Endothelial cell of umbilical vein (primary cell): Measurements from ENCODE around the gene CDCP2. TPM values are rescaled to one million over a fixed set of nuclear protein-coding genes. Genes with fewer than 3 reads are reported as not detected.

Experiments used
- BruUV-seq: library from RNA; stranded (reverse); fragments of 400-500 nt; replicated peaks from 2 replicates; lab custom pipeline; 2021; lab: Mats Ljungman, UMichigan
- CTCF ChIA-PET: fragments of 300-600, 350-600 bp; sonication (Branson Sonifier 250); formaldehyde crosslinking; loops from one replicate; lab custom pipeline; 2021; ENCODE audit warnings: antibody characterized with exemption, inconsistent platforms; lab: Charles Lee
- POLR2A ChIA-PET: fragments of 300-600, 350-600 bp; sonication (Branson Sonifier 250); formaldehyde crosslinking; loops from one replicate; lab custom pipeline; 2021; ENCODE audit warnings: antibody characterized with exemption, inconsistent platforms; lab: Charles Lee
- DNase-seq: peaks from one replicate; pipeline ENCODE4 v3.0.0-alpha.2; 2011; ENCODE audit warnings: low read depth, low spot score
- FAIRE-seq: peaks from 2 replicates; lab custom pipeline; 2011; peaks lifted over from hg19 to GRCh38; lab: Jason Lieb, UNC
- H2AFZ ChIP-seq: 2 replicates; pipeline ENCODE4 v1.6.0; 2012; ENCODE audit warnings: low read depth, low read length, control low read depth, inconsistent platforms
- H3K27ac ChIP-seq: 2 replicates; pipeline ENCODE4 v1.5.1; 2011; ENCODE audit warnings: low read depth, mild to moderate bottlenecking, control low read depth, low read length, moderate library complexity; ENCODE audit not compliant: insufficient read depth
- H3K27me3 ChIP-seq, 2 experiments: 2 replicates each; pipeline versions ENCODE4 v1.6.0 to v1.6.1; 2011; ENCODE audit warnings: low read length in 2 of 2, mixed read lengths in 1 of 2; ENCODE audit not compliant: control insufficient read depth in 2 of 2, insufficient read depth in 2 of 2
- H3K36me3 ChIP-seq, 2 experiments: 2 replicates in 1 of 2; 3 replicates in 1 of 2; pipeline ENCODE4 v1.5.1; 2011; ENCODE audit warnings: low read length in 2 of 2, mild to moderate bottlenecking in 1 of 2, moderate library complexity in 1 of 2; ENCODE audit not compliant: control insufficient read depth in 2 of 2, insufficient read depth in 2 of 2; ENCODE audit errors: extremely low read depth in 1 of 2
- H3K4me1 ChIP-seq: 3 replicates; pipeline ENCODE4 v1.5.1; 2011; ENCODE audit warnings: mild to moderate bottlenecking, low read length; ENCODE audit not compliant: control insufficient read depth, insufficient read depth; ENCODE audit errors: extremely low read depth
- H3K4me2 ChIP-seq: 2 replicates; pipeline ENCODE4 v1.6.1; 2011; ENCODE audit warnings: low read length, control low read depth, mixed read lengths; ENCODE audit not compliant: insufficient read depth
- H3K4me3 ChIP-seq, 3 experiments: fragments of 200-600 bp in 1 of 3; sonication (generic), shearing (Covaris generic) in 1 of 3; replicated peaks in 1 of 3; 2 replicates each; pipeline ENCODE4 v1.5.1; 2011 to 2016; ENCODE audit warnings: control low read depth in 3 of 3, low read length in 3 of 3, mild to moderate bottlenecking in 2 of 3, inconsistent platforms in 1 of 3, low read depth in 1 of 3, moderate library complexity in 1 of 3; ENCODE audit not compliant: insufficient read depth in 1 of 3
- H3K79me2 ChIP-seq: 2 replicates; pipeline ENCODE4 v1.6.0; 2012; ENCODE audit warnings: low read length, inconsistent platforms; ENCODE audit not compliant: control insufficient read depth, insufficient read depth
- H3K9ac ChIP-seq: replicated peaks from 2 replicates; pipeline ENCODE3; 2011; ENCODE audit warnings: low read length, control low read depth; ENCODE audit not compliant: insufficient read depth; ENCODE audit errors: extremely low read depth
- H3K9me1 ChIP-seq: replicated peaks from 3 replicates; pipeline ENCODE4 v1.6.0; 2011; ENCODE audit warnings: mild to moderate bottlenecking, low read length; ENCODE audit not compliant: control insufficient read depth, insufficient read depth; ENCODE audit errors: extremely low read depth
- H3K9me3 ChIP-seq: replicated peaks from 2 replicates; pipeline ENCODE4 v1.5.1; 2012; ENCODE audit warnings: low read length, inconsistent platforms; ENCODE audit not compliant: control insufficient read depth, insufficient read depth
- H4K20me1 ChIP-seq: replicated peaks from 2 replicates; pipeline ENCODE3; 2011; ENCODE audit warnings: mild to moderate bottlenecking, low read length; ENCODE audit not compliant: control insufficient read depth, insufficient read depth; ENCODE audit errors: extremely low read depth
- CTCF ChIP-seq, 2 donors: IDR thresholded peaks; 1 replicate in 1 of 2; 2 replicates in 1 of 2; pipeline ENCODE4 v1.5.1; 2011; ENCODE audit warnings: low read length in 2 of 2, mild to moderate bottlenecking in 2 of 2, moderate library complexity in 2 of 2, control low read depth in 1 of 2, inconsistent platforms in 1 of 2, low read depth in 1 of 2; ENCODE audit not compliant: insufficient read depth in 1 of 2; ENCODE audit errors: extremely low read depth in 1 of 2
- EZH2 ChIP-seq: IDR thresholded peaks from 2 replicates; pipeline ENCODE4 v1.6.1; 2012; ENCODE audit warnings: borderline replicate concordance, low read depth, mild to moderate bottlenecking, moderate library complexity, low read length, inconsistent platforms; ENCODE audit not compliant: severe bottlenecking
- FOS ChIP-seq: IDR thresholded peaks from 2 replicates; pipeline ENCODE4 v1.6.1; 2011; ENCODE audit warnings: mild to moderate bottlenecking, low read length, moderate library complexity, borderline replicate concordance; ENCODE audit not compliant: insufficient read depth
- GATA2 ChIP-seq: IDR thresholded peaks from 2 replicates; pipeline ENCODE4 v1.7.0; 2011; ENCODE audit warnings: low read depth, mild to moderate bottlenecking, moderate library complexity, mixed read lengths, low read length; ENCODE audit not compliant: insufficient read length, insufficient read depth
- JUN ChIP-seq: IDR thresholded peaks from 2 replicates; pipeline ENCODE4 v1.6.1; 2011; ENCODE audit warnings: borderline replicate concordance, low read depth; ENCODE audit not compliant: insufficient read length, insufficient read depth
- MAX ChIP-seq: IDR thresholded peaks from 2 replicates; pipeline ENCODE4 v1.6.1; 2011; ENCODE audit not compliant: insufficient read depth, insufficient read length
- MYC ChIP-seq: IDR thresholded peaks from one replicate; pipeline ENCODE4 v1.6.1; 2011; ENCODE audit warnings: mild to moderate bottlenecking, low read depth, low read length
- POLR2A ChIP-seq: IDR thresholded peaks from 2 replicates; pipeline ENCODE4 v1.6.1; 2012; ENCODE audit warnings: low read depth, mild to moderate bottlenecking, control low read depth, low read length
- POLR2AphosphoS5 ChIP-seq: IDR thresholded peaks from 2 replicates; pipeline ENCODE4 v1.6.1; 2012; ENCODE audit warnings: low read depth, mild to moderate bottlenecking, control low read depth, low read length, moderate library complexity; ENCODE audit not compliant: insufficient read depth
- dilution Hi-C: fragments of 300-500 bp; cut with MboI; formaldehyde crosslinking; loops from one replicate; pipeline ENCODE4 v1.15.0; 2019; ENCODE audit warnings: low sequenced_read_pairs; ENCODE audit not compliant: extremely low pct_ligation_motif_present
- intact Hi-C: fragments of 100-400 bp; cut with micrococcal nuclease; formaldehyde crosslinking; loops from one replicate; pipeline ENCODE4 v1.10.0; 2022
- polyA plus RNA-seq, 4 experiments: library from polyadenylated mRNA; depleted of rRNA in 3 of 4; stranded (reverse) in 3 of 4; unstranded in 1 of 4; fragments of >200 nt; gene quantifications; 2 replicates each; pipeline versions ENCODE4 v1.2.1 to v1.2.3, GENCODE V29; 2011 to 2012; ENCODE audit warnings: missing spikeins in 1 of 4
- total RNA-seq: library from RNA; stranded (reverse); gene quantifications from 2 replicates; pipeline ENCODE4 v1.2.3, GENCODE V29; 2021

Gene CDCP2
- total and polyA plus RNA-seq, 2 donors (not counting 3 experiments of a cell fraction or from before 2014, with no cell fraction given) = 0.10 TPM; not detected in 1

- no peaks in the 10 kb centered on the region for H3K9me3 ChIP-seq
- no peaks in the 10 kb centered on the region for H4K20me1 ChIP-seq
- H3K27me3 ChIP-seq = no peaks in the 10 kb centered on the region
- FAIRE-seq (no peak), DNase-seq (no peak)
- peak overlapping the region; percentile 57 for H2AFZ ChIP-seq
- no peak overlapping the region for H3K4me3 ChIP-seq
- no peaks in the 10 kb centered on the region for H3K79me2 ChIP-seq
- ChIA-PET POLR2A (no interaction called here), CTCF (interaction anchor here (0.5 to 7.0 kb wide), 66 partner anchors 8 to 460 kb away, joined by 3 to 122 read pairs (median 5); partner anchors contain the start of genes CYB5RL, MRPL37 and SSBP3)
- intact Hi-C loops = loop anchor here (1.0 to 2.0 kb wide), 8 partner anchors 14 to 689 kb away; partner anchors contain the start of genes CYB5RL and MRPL37
- no peak for TF ChIP-seq GATA2
- no peak for TF ChIP-seq CTCF (IDR thresholded peaks at IDR 0.05; ENCODE audit: extremely low read depth in 1 of 2, insufficient read depth in 1 of 2, low read depth in 1 of 2, low read length in 2 of 2)
- no peak for TF ChIP-seq POLR2A
- no peak for TF ChIP-seq FOS
- no peak for TF ChIP-seq MAX
- TF ChIP-seq JUN = no peak
- no peak for TF ChIP-seq MYC
- no peak for TF ChIP-seq EZH2
- no peak for TF ChIP-seq POLR2AphosphoS5
- dilution Hi-C loops = no loop called here
- BruUV-seq = no TSS peak
- H3K4me1 ChIP-seq = peaks cover 3% of the 10 kb centered on the region
- peak overlapping the region; percentile 0 for H3K4me2 ChIP-seq
- no peaks in the 10 kb centered on the region for H3K9me1 ChIP-seq
- H3K27ac ChIP-seq = no peak overlapping the region
- no peaks in the 10 kb centered on the region for H3K36me3 ChIP-seq
- no peak overlapping the region for H3K9ac ChIP-seq
Observed at GRCh38 chr1:54120698-54121481, 31.9 kb downstream of the CDCP2 start.
